HCT116 (cell line): ENCODE data around the gene AHSP.

Source experiments
- ATF3 ChIP-seq: IDR thresholded peaks from 2 replicates; pipeline ENCODE4 v1.6.1; 2012
- CTCF ChIP-seq, 3 experiments: fragments of 200-600 bp in 1 of 3; sonication (generic) in 1 of 3; IDR thresholded peaks in 2 of 3; conservative IDR thresholded peaks in 1 of 3; 2 replicates each; pipeline ENCODE4 v1.5.1; 2012 to 2017; ENCODE audit warnings: low read depth in 2 of 3, low read length in 2 of 3, antibody characterized with exemption in 1 of 3, borderline replicate concordance in 1 of 3, control low read depth in 1 of 3, mild to moderate bottlenecking in 1 of 3, mixed read lengths in 1 of 3, mixed run types in 1 of 3, moderate library complexity in 1 of 3; ENCODE audit not compliant: insufficient read depth in 1 of 3
- EZH2 ChIP-seq: fragments of 200-600 bp; sonication (generic); IDR thresholded peaks from 2 replicates; pipeline ENCODE4 v1.6.1; 2017; ENCODE audit warnings: antibody characterized with exemption, mixed run types
- EZH2phosphoT487 ChIP-seq: fragments of 200-600 bp; IDR thresholded peaks from 2 replicates; pipeline ENCODE4 v1.6.1; 2018; ENCODE audit warnings: antibody characterized with exemption, borderline replicate concordance
- POLR2AphosphoS5 ChIP-seq: IDR thresholded peaks from 2 replicates; pipeline ENCODE4 v1.6.1; 2011; ENCODE audit warnings: mild to moderate bottlenecking, low read depth, low read length, moderate library complexity
- RAD21 ChIP-seq: IDR thresholded peaks from 2 replicates; pipeline ENCODE4 v1.6.1; 2012; ENCODE audit warnings: low read depth, mild to moderate bottlenecking
- YY1 ChIP-seq: IDR thresholded peaks from 2 replicates; pipeline ENCODE4 v1.6.1; 2011; ENCODE audit warnings: low read length, low read depth, moderate library complexity, mild to moderate bottlenecking; ENCODE audit not compliant: insufficient replicate concordance; ENCODE audit errors: extremely low read depth
- ZBTB33 ChIP-seq: IDR thresholded peaks from 2 replicates; pipeline ENCODE4 v1.6.1; 2011; ENCODE audit warnings: mild to moderate bottlenecking, low read length, moderate library complexity; ENCODE audit not compliant: insufficient replicate concordance; ENCODE audit errors: extremely low read depth
- ZNF274 ChIP-seq: fragments of 200-500 bp; sonication (Bioruptor generic); IDR thresholded peaks from 2 replicates; pipeline ENCODE4 v1.6.1; 2014; ENCODE audit warnings: mild to moderate bottlenecking, low read depth, low read length, inconsistent platforms
- TF ChIP-seq, protein P1 (sequence below): IDR thresholded peaks from 2 replicates; pipeline ENCODE4 v1.6.1; 2012

GRCh38 chr16:31486045-31486444 lies 41.7 kb upstream of the AHSP start:
- no peak for TF ChIP-seq EZH2
- TF ChIP-seq CTCF (IDR thresholded peaks at IDR 0.05 in 2 of 3, conservative IDR thresholded peaks at IDR 0.05 in 1 of 3; ENCODE audit: borderline replicate concordance in 1 of 3, insufficient read depth in 1 of 3, low read depth in 2 of 3, low read length in 2 of 3) = no peak
- TF ChIP-seq ATF3 = no peak
- TF ChIP-seq YY1 = no peak
- TF ChIP-seq ZBTB33 = no peak
- TF ChIP-seq RAD21 = no peak
- TF ChIP-seq ZNF274 = no peak
- TF ChIP-seq POLR2AphosphoS5 = no peak
- TF ChIP-seq, protein P1, sequence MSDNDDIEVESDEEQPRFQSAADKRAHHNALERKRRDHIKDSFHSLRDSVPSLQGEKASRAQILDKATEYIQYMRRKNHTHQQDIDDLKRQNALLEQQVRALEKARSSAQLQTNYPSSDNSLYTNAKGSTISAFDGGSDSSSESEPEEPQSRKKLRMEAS = no peak
- no peak for TF ChIP-seq EZH2phosphoT487
